Loucy (cell line): Measurements from ENCODE around the gene APOBEC4.

Source experiments
- H2AFZ ChIP-seq: fragments of 200-600 bp; sonication (generic); 2 replicates; pipeline ENCODE4 v1.6.0; 2016; ENCODE audit warnings: antibody characterized with exemption, mild to moderate bottlenecking, low read length, moderate library complexity
- H3F3A ChIP-seq: fragments of 200-600 bp; 2 replicates; pipeline ENCODE4 v1.6.0; 2016; ENCODE audit warnings: antibody characterized with exemption, low read depth, mild to moderate bottlenecking
- H3K27me3 ChIP-seq: fragments of 200-600 bp; sonication (generic); 2 replicates; pipeline ENCODE4 v1.6.1; 2014; ENCODE audit warnings: low read length, mild to moderate bottlenecking; ENCODE audit not compliant: insufficient read depth, poor library complexity, severe bottlenecking
- H3K36me3 ChIP-seq: fragments of 200-600 bp; sonication (generic); 2 replicates; pipeline ENCODE4 v1.6.1; 2016; ENCODE audit warnings: low read length; ENCODE audit not compliant: insufficient read depth
- H3K4me1 ChIP-seq: fragments of 200-600 bp; sonication (generic); 2 replicates; pipeline ENCODE4 v1.5.1; 2014; ENCODE audit warnings: low read length, mild to moderate bottlenecking; ENCODE audit not compliant: insufficient read depth, poor library complexity, severe bottlenecking
- H3K4me2 ChIP-seq: fragments of 200-600 bp; sonication (generic); 2 replicates; pipeline ENCODE4 v1.6.0; 2014; ENCODE audit warnings: antibody characterized with exemption, low read length, low read depth, mild to moderate bottlenecking; ENCODE audit not compliant: poor library complexity, severe bottlenecking
- H3K4me3 ChIP-seq: fragments of 200-600 bp; sonication (generic); 2 replicates; pipeline ENCODE4 v1.5.1; 2014; ENCODE audit warnings: low read length, mild to moderate bottlenecking, mixed read lengths; ENCODE audit not compliant: poor library complexity, severe bottlenecking
- H3K79me2 ChIP-seq: fragments of 200-600 bp; sonication (generic); 2 replicates; pipeline ENCODE4 v1.6.1; 2014; ENCODE audit warnings: low read length; ENCODE audit not compliant: insufficient read depth
- H3K9ac ChIP-seq: fragments of 200-600 bp; sonication (generic); 2 replicates; pipeline ENCODE4 v1.6.0; 2014; ENCODE audit warnings: mild to moderate bottlenecking, low read depth, low read length, moderate library complexity; ENCODE audit not compliant: poor library complexity, severe bottlenecking
- H3K9me2 ChIP-seq: fragments of 200-600 bp; sonication (generic); replicated peaks from 2 replicates; pipeline ENCODE4 v1.6.1; 2016; ENCODE audit warnings: low read depth, low read length, mixed read lengths
- H3K9me3 ChIP-seq: fragments of 200-600 bp; sonication (generic); 2 replicates; pipeline ENCODE4 v1.6.1; 2014; ENCODE audit warnings: mild to moderate bottlenecking, antibody characterized with exemption, low read length, low read depth; ENCODE audit not compliant: insufficient read depth
- H4K20me1 ChIP-seq: fragments of 200-600 bp; sonication (generic); 2 replicates; pipeline ENCODE4 v1.6.0; 2014; ENCODE audit warnings: antibody characterized with exemption, low read length, mild to moderate bottlenecking; ENCODE audit not compliant: insufficient read depth, poor library complexity, severe bottlenecking
- EZH2phosphoT487 ChIP-seq: fragments of 200-600 bp; IDR thresholded peaks from 2 replicates; pipeline ENCODE4 v1.6.1; 2018; ENCODE audit warnings: antibody characterized with exemption, mild to moderate bottlenecking, moderate library complexity, borderline replicate concordance
- TF ChIP-seq, protein P1 (sequence below): fragments of 200-600 bp; sonication (generic); conservative IDR thresholded peaks from 2 replicates; pipeline ENCODE4 v1.5.1; 2014; ENCODE audit warnings: mild to moderate bottlenecking, antibody characterized with exemption, low read length

Gene APOBEC4

GRCh38 chr1:183674886-183675285 lies 21.8 kb upstream of the APOBEC4 start:
- Histone ChIP-seq H3K9ac (no peak overlapping the region), H3K4me2 (no peak overlapping the region), H3K9me3 (peaks cover 7% of the 10 kb centered on the region; the same call in 1 of the 2 replicates), H3K9me2 (no peaks in the 10 kb centered on the region), H4K20me1 (no peaks in the 10 kb centered on the region), H3K36me3 (no peaks in the 10 kb centered on the region), H3K79me2 (no peaks in the 10 kb centered on the region), H3K4me1 (no peaks in the 10 kb centered on the region), H2AFZ (no peak overlapping the region), H3F3A (no peaks in the 10 kb centered on the region), H3K4me3 (no peak overlapping the region), H3K27me3 (no peaks in the 10 kb centered on the region)
- TF ChIP-seq, protein P1, sequence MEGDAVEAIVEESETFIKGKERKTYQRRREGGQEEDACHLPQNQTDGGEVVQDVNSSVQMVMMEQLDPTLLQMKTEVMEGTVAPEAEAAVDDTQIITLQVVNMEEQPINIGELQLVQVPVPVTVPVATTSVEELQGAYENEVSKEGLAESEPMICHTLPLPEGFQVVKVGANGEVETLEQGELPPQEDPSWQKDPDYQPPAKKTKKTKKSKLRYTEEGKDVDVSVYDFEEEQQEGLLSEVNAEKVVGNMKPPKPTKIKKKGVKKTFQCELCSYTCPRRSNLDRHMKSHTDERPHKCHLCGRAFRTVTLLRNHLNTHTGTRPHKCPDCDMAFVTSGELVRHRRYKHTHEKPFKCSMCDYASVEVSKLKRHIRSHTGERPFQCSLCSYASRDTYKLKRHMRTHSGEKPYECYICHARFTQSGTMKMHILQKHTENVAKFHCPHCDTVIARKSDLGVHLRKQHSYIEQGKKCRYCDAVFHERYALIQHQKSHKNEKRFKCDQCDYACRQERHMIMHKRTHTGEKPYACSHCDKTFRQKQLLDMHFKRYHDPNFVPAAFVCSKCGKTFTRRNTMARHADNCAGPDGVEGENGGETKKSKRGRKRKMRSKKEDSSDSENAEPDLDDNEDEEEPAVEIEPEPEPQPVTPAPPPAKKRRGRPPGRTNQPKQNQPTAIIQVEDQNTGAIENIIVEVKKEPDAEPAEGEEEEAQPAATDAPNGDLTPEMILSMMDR = no peak
- no peak for TF ChIP-seq EZH2phosphoT487

DNA sequence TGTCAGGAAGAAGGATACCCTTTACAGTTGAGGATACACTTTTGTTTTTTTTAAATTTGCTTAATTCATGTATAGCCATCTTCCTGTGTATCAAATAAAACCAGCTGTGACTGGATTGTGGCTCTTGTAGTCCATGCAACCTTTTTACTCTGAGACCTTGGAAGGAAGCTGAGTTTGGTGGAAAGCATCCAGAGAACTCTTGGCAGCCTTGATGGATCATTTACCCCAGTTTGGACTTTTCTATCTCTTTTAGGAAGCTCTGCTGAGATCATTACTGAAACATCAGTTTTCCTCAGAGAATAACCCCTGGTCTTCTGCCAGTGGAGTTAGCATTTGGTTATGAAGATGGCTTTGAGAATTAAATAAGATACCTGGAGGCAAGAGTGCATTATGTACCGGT lies 21.2 kb upstream of the APOBEC4 start:
- Histone ChIP-seq H3K9me2 (no peaks in the 10 kb centered on the region), H4K20me1 (no peaks in the 10 kb centered on the region), H3K9me3 (peaks cover 7% of the 10 kb centered on the region; the same call in 1 of the 2 replicates), H2AFZ (no peak overlapping the region), H3K27me3 (no peaks in the 10 kb centered on the region), H3F3A (no peaks in the 10 kb centered on the region), H3K4me3 (no peak overlapping the region), H3K4me2 (no peak overlapping the region), H3K4me1 (no peaks in the 10 kb centered on the region), H3K36me3 (no peaks in the 10 kb centered on the region), H3K79me2 (no peaks in the 10 kb centered on the region), H3K9ac (no peak overlapping the region)
- TF ChIP-seq, protein P1 = no peak
- no peak for TF ChIP-seq EZH2phosphoT487

- H2AFZ ChIP-seq = no peak overlapping the region
- no peak overlapping the region for H3K4me2 ChIP-seq
- no peak overlapping the region for H3K4me3 ChIP-seq
- H3K4me1 ChIP-seq = no peaks in the 10 kb centered on the region
- H4K20me1 ChIP-seq = no peaks in the 10 kb centered on the region
- no peaks in the 10 kb centered on the region for H3K9me2 ChIP-seq
- H3K27me3 ChIP-seq = no peaks in the 10 kb centered on the region
- H3K36me3 ChIP-seq = no peaks in the 10 kb centered on the region
- no peaks in the 10 kb centered on the region for H3F3A ChIP-seq
- H3K9me3 ChIP-seq = peaks cover 7% of the 10 kb centered on the region; the same call in 1 of the 2 replicates
- TF ChIP-seq EZH2phosphoT487 = no peak
- TF ChIP-seq, protein P1 = no peak
- H3K9ac ChIP-seq = no peak overlapping the region
- H3K79me2 ChIP-seq = no peaks in the 10 kb centered on the region
These were observed 20.6 kb upstream of the APOBEC4 start for GRCh38 chr1:183673605-183674323.
